Lower lobe of right lung (tissue), 2 donors: ENCODE measurements around the gene CD82. TPM values are rescaled to one million over a fixed set of nuclear protein-coding genes. Genes with fewer than 3 reads are reported as not detected.
A peak's percentile ranks its signal among the peaks of the same experiment; 100 is the strongest.

Source experiments
- ATAC-seq, 2 donors: fragments of 200-7000 bp; cut with Tn5 transposase; one replicate each; pipeline ENCODE4 v1.9.1; 2020 to 2022; ENCODE audit warnings: mild to moderate bottlenecking in 2 of 2, moderate library complexity in 2 of 2
- DNase-seq: peaks from one replicate; pipeline ENCODE4 v3.0.0-alpha.2; 2020
- H3K27ac ChIP-seq: fragments of 200-600 bp; one replicate; pipeline ENCODE4 v1.8.0; 2022
- H3K27me3 ChIP-seq: fragments of 200-600 bp; one replicate; pipeline ENCODE4 v1.8.0; 2022; ENCODE audit warnings: low read depth
- H3K36me3 ChIP-seq: fragments of 200-600 bp; one replicate; pipeline ENCODE4 v1.8.0; 2022; ENCODE audit warnings: mild to moderate bottlenecking
- H3K4me1 ChIP-seq: fragments of 200-600 bp; one replicate; pipeline ENCODE4 v1.8.0; 2022
- H3K4me3 ChIP-seq: fragments of 200-600 bp; one replicate; pipeline ENCODE4 v1.8.0; 2022; ENCODE audit warnings: mild to moderate bottlenecking
- H3K9me3 ChIP-seq: fragments of 200-600 bp; one replicate; pipeline ENCODE4 v1.8.0; 2022
- CTCF ChIP-seq: fragments of 200-600 bp; IDR thresholded peaks from one replicate; pipeline ENCODE4 v1.8.0; 2022; ENCODE audit warnings: antibody characterized with exemption, mild to moderate bottlenecking
- intact Hi-C: fragments of 100-400 bp; cut with DNase I; formaldehyde crosslinking; loops from one replicate; pipeline ENCODE4 v1.11.0; 2022
- total RNA-seq: library from RNA; stranded (reverse); fragmentation: NEBNext Ultra II Directional; extraction: Animal tissue kit (Norgen Biotek cat#: 25700); gene quantifications from one replicate; pipeline ENCODE4 v1.2.1, GENCODE V29; 2021
- donor health status: DM: no; HTN: yes; CAD: no; lungs with severe emphysema.

Gene CD82
- total RNA-seq, 1 donor from 2014 or later: 129 TPM

GRCh38 chr11:44519989-44520737, 45.3 kb upstream of the CD82 start:
- TF ChIP-seq CTCF: no peak
- Histone ChIP-seq H3K27ac (no peak overlapping the region), H3K36me3 (no peaks in the 10 kb centered on the region), H3K9me3 (no peaks in the 10 kb centered on the region), H3K4me3 (no peak overlapping the region), H3K4me1 (peaks cover 8% of the 10 kb centered on the region), H3K27me3 (no peaks in the 10 kb centered on the region)
- DNase-seq (no peak), ATAC-seq (peak; percentile 47 to 69)
- intact Hi-C loops: no loop called here

- no peak for ATAC-seq
- no peak overlapping the region for H3K27ac ChIP-seq
- no peaks in the 10 kb centered on the region for H3K36me3 ChIP-seq
- DNase-seq: no peak
- H3K27me3 ChIP-seq: no peaks in the 10 kb centered on the region
- TF ChIP-seq CTCF: no peak
- intact Hi-C loops: no loop called here
- no peaks in the 10 kb centered on the region for H3K9me3 ChIP-seq
- no peak overlapping the region for H3K4me3 ChIP-seq
- H3K4me1 ChIP-seq: peaks cover 8% of the 10 kb centered on the region
Measured at GRCh38 chr11:44521148-44521547, 44.3 kb upstream of the CD82 start.

- no peak for TF ChIP-seq CTCF
- ATAC-seq (no peak), DNase-seq (no peak)
- Histone ChIP-seq H3K27ac (no peak overlapping the region), H3K36me3 (no peaks in the 10 kb centered on the region), H3K4me3 (no peak overlapping the region), H3K4me1 (peaks cover 8% of the 10 kb centered on the region), H3K9me3 (no peaks in the 10 kb centered on the region), H3K27me3 (no peaks in the 10 kb centered on the region)
- intact Hi-C loops: no loop called here
Measured at GRCh38 chr11:44522294-44522693, 43.2 kb upstream of the CD82 start.

GRCh38 chr11:44524346-44524745, 41.1 kb upstream of the CD82 start:
- Histone ChIP-seq H3K4me1 (peaks cover 8% of the 10 kb centered on the region), H3K9me3 (no peaks in the 10 kb centered on the region), H3K27me3 (no peaks in the 10 kb centered on the region), H3K36me3 (no peaks in the 10 kb centered on the region), H3K27ac (no peak overlapping the region), H3K4me3 (no peak overlapping the region)
- intact Hi-C loops: no loop called here
- DNase-seq: no peak
- no peak for TF ChIP-seq CTCF
- no peak for ATAC-seq

- ATAC-seq (no peak), DNase-seq (no peak)
- no peaks in the 10 kb centered on the region for H3K27me3 ChIP-seq
- intact Hi-C loops: no loop called here
- no peak overlapping the region for H3K27ac ChIP-seq
- H3K4me1 ChIP-seq: peaks cover 8% of the 10 kb centered on the region
- no peaks in the 10 kb centered on the region for H3K36me3 ChIP-seq
- no peaks in the 10 kb centered on the region for H3K9me3 ChIP-seq
- no peak for TF ChIP-seq CTCF
- no peak overlapping the region for H3K4me3 ChIP-seq
Measured at GRCh38 chr11:44524751-44525201, 40.7 kb upstream of the CD82 start.
